Cardiac fibroblast (primary cell): ENCODE measurements around the gene RNF150.

Source experiments
- DNase-seq, 2 donors: peaks; one replicate each; pipeline versions ENCODE4 v3.0.0 to v3.0.0-alpha.2; 2010; ENCODE audit warnings: low read depth in 2 of 2
- H3K4me3 ChIP-seq, 2 donors: replicated peaks in 1 of 2; 1 replicate in 1 of 2; 2 replicates in 1 of 2; pipeline ENCODE4 v1.5.1; 2011; ENCODE audit warnings: low read depth in 2 of 2, low read length in 2 of 2, mild to moderate bottlenecking in 2 of 2, moderate library complexity in 1 of 2
- CTCF ChIP-seq: IDR thresholded peaks from one replicate; pipeline ENCODE4 v1.5.1; 2011; ENCODE audit warnings: low read depth, mild to moderate bottlenecking, low read length, inconsistent platforms

RNF150 gene

DNA sequence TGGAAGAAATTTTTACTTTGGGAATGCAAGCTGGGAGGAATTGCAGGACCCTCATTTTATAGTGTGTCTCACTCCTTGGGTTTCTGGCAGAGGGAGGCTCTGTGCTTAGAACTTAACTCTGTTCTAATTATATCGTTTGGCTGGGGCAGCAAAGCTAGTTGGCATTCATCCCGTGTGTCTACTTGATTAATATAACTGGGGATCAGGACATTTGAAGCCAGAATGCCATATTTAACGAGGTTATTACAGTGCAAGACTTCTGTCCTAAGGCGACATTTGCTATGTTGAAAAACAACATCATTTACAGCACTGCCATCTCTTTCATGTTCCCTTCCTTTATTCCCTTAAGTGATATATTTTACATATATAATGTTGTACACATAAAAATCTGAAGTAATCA is 198.0 kb downstream of the RNF150 start:
- no peak overlapping the region for H3K4me3 ChIP-seq
- DNase-seq: peak in 1 of 2 donors; percentile 26
- TF ChIP-seq CTCF: no peak

DNA sequence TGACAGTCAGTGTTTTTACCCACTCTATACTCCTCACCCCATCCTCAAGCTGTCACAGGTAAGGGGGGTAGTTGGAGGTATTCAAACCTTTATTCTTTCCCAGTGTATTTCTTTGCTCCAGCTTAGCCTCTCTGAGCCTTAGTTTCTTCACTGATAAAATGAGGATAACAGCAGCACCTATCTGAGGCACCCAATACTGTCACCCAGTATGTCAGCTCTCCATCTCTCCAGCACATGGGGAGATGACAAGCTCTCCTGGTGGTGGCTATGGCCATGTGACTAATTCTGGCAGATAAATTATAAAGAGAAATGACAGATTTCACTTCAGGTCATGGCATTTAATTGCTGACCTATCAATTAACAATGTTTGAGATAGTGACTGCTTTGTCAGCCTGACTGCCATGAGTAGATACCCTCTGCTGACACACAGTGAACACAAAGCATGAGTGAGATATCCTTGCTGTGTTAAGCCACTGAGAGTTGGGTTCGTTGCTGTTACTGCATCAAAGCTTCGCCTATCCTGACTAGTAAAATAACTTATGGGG is 200.7 kb downstream of the RNF150 start:
- no peak for DNase-seq
- no peak overlapping the region for H3K4me3 ChIP-seq
- no peak for TF ChIP-seq CTCF

DNA sequence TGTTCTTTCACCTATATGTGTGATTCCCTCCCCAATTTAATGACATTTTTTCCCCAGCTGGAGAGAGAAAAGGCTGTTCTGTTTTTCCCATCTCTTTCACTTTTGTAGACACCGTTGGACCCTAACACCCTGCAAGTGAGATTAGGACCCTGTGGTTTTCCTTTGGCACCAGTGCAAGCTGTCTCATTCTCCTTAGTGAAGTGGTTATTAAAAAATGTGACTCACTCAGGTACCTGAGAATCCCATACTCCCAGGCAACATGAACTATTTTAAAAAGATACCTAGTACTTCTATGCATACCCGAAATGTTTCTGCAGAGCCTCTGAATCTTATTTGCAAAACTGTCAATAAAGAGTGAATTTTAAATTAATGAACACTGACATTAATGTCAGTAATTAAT is 201.4 kb downstream of the RNF150 start:
- TF ChIP-seq CTCF: no peak
- no peak overlapping the region for H3K4me3 ChIP-seq
- no peak for DNase-seq

DNA sequence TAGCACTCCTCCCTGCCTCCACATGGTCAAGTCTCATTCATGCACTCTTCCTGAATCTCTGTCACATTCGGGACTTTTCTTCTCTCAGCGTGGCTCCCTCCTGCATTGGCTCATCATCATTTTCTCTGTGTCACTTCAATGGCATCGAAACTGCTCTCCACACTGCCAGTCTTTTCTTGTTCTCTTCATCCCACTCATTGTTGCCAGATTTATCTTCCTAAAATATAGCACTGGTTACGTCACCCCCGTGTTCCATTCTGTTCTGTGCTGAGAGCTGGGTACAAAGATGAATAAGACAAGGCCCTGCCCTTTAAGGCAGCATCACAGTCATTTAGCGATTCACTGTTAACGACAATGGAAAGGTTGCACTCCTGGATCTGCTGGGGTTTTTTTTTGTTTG is 202.7 kb downstream of the RNF150 start:
- no peak for TF ChIP-seq CTCF
- no peak overlapping the region for H3K4me3 ChIP-seq
- no peak for DNase-seq

GRCh38 chr4:140930011-140930410 is 203.3 kb downstream of the RNF150 start:
- no peak overlapping the region for H3K4me3 ChIP-seq
- TF ChIP-seq CTCF: no peak

DNA sequence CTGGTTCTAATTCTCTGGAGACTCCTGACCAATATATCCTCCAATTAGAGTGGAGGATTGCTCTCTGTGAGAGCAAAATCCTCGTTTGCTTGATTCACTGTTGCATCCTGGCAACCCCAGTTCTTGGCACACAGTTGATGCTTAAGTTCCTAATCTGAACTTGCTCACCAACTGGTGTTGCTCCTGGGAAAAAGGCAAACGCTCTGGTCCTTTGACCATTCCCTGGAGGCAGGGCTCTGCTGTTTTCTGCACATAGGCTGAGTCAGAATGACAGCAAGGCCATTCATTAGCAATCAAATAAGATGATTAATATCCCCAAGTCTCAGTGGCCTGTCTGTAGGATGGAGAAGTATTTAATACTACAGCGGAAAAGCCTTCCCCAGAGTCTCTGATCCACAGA is 204.4 kb downstream of the RNF150 start:
- peak in 1 of 2 donors; percentile 94 for DNase-seq
- TF ChIP-seq CTCF: no peak
- no peak overlapping the region for H3K4me3 ChIP-seq

More at GRCh38 chr4:140930011-140930410, 203.3 kb downstream of the RNF150 start:
- no peak for DNase-seq

DNA sequence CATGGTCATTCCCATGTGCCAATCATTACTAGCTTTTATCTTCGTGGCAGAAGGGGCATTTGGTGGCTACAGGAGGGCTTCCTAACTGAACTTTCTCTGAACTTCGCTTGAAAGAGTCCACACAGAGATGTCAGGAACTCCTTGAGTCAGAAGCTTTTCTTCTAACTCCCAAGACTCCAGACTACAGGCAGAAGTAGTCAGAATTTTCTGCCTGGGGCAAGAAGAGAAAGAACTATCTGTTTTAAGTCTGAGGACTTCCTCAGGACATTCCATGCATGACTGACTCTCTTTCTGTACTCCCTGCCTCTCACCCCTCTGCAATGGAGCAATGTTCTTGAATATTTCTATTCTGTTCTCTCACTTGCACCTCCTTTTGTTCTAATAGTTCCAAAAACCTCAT is 206.6 kb downstream of the RNF150 start:
- peak in 1 of 2 donors; percentile 32 for DNase-seq
- TF ChIP-seq CTCF: no peak
- no peak overlapping the region for H3K4me3 ChIP-seq
